HEK293T (cell line): Measurements from ENCODE around the gene PHF23.

Experiments used
- BHLHE40 ChIP-seq: fragments of 450-650 bp; IDR thresholded peaks from 2 replicates; pipeline ENCODE4 v1.6.1; 2016; ENCODE audit warnings: mild to moderate bottlenecking, moderate library complexity, borderline replicate concordance
- CTBP1 ChIP-seq: fragments of 450-650 bp; IDR thresholded peaks from 2 replicates; pipeline ENCODE4 v1.6.1; 2016; ENCODE audit warnings: borderline replicate concordance
- FOXM1 ChIP-seq: fragments of 450-650 bp; IDR thresholded peaks from 2 replicates; pipeline ENCODE4 v1.6.1; 2017; ENCODE audit warnings: mild to moderate bottlenecking, borderline replicate concordance
- L3MBTL2 ChIP-seq: fragments of 450-650 bp; conservative IDR thresholded peaks from 2 replicates; pipeline ENCODE4 v1.6.1; 2016; ENCODE audit warnings: mild to moderate bottlenecking
- NFRKB ChIP-seq: fragments of 450-650 bp; IDR thresholded peaks from 2 replicates; pipeline ENCODE4 v1.6.1; 2016; ENCODE audit warnings: mild to moderate bottlenecking, moderate library complexity
- TARDBP ChIP-seq: fragments of 450-650 bp; IDR thresholded peaks from 2 replicates; pipeline ENCODE4 v1.6.1; 2016

DNA sequence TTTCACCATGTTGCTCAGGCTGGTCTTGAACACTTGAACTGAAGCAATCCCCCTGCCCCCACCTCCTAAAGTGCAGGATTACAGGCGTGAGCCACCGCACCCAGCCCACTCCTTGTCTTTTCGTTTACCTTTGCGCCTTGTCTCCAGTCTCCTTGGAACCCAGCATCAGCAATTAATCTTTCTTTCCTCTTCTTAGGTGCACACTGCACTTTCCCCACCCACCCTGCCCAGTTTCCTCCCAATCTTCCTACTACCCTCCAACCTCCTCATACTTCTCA, 24.5 kb upstream of the PHF23 start:
- TF ChIP-seq BHLHE40, result no peak
- no peak for TF ChIP-seq NFRKB
- TF ChIP-seq CTBP1, result no peak
- no peak for TF ChIP-seq L3MBTL2
- no peak for TF ChIP-seq TARDBP
- no peak for TF ChIP-seq FOXM1
